Choroid plexus epithelial cell (primary cell): ENCODE results near the gene CDH4.

Source experiments
- DNase-seq: peaks from one replicate; pipeline ENCODE4 v3.0.0-alpha.2; 2010; ENCODE audit warnings: low read depth
- H3K4me3 ChIP-seq: 2 replicates; pipeline ENCODE4 v1.5.1; 2011; ENCODE audit warnings: low read depth, mild to moderate bottlenecking, control low read depth, low read length, moderate library complexity
- TF ChIP-seq, protein P1 (sequence below): conservative IDR thresholded peaks from 2 replicates; pipeline ENCODE4 v1.5.1; 2011; ENCODE audit warnings: low read depth, mild to moderate bottlenecking, control low read depth, inconsistent platforms, low read length, moderate library complexity

Gene CDH4

DNA sequence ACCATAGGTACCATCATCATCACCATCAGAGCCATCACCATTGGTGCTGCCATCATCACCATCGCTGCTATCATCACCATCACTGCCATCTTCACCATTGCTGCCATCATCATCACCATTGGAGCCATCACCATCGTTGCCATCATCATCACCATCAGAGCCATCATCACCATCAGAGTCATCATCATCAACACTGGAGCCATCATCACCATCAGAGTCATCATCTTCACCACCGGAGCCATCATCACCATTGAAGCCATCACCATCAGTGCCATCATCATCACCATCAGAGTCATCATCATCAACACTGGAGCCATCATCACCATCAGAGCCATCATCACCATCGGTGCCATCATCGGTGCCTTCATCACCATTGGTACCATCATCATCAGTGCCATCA lies 474.9 kb downstream of the CDH4 start:
- DNase-seq, result no peak

DNA sequence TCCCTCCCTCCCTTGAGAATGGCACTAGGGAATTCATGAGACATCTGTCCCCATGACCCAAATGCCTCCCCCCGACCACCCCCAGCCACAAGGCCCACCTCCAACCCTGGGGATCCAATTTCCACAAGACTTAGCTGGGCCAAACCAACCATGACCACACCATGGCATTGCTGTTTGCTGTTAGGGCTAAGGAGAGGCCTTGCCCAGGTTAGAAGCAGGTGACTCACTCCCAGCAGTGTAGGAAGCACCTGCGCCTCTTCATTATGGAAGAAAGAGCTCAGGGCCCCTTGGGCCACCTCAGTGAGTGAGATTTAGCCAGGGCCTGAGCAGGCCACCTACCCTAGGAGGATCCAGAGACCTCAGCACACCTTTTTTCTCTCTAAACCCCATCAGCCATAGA lies 475.7 kb downstream of the CDH4 start:
- no peak for DNase-seq
- no peak overlapping the region for H3K4me3 ChIP-seq
- TF ChIP-seq, protein P1, sequence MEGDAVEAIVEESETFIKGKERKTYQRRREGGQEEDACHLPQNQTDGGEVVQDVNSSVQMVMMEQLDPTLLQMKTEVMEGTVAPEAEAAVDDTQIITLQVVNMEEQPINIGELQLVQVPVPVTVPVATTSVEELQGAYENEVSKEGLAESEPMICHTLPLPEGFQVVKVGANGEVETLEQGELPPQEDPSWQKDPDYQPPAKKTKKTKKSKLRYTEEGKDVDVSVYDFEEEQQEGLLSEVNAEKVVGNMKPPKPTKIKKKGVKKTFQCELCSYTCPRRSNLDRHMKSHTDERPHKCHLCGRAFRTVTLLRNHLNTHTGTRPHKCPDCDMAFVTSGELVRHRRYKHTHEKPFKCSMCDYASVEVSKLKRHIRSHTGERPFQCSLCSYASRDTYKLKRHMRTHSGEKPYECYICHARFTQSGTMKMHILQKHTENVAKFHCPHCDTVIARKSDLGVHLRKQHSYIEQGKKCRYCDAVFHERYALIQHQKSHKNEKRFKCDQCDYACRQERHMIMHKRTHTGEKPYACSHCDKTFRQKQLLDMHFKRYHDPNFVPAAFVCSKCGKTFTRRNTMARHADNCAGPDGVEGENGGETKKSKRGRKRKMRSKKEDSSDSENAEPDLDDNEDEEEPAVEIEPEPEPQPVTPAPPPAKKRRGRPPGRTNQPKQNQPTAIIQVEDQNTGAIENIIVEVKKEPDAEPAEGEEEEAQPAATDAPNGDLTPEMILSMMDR, result no peak

More for the DNA sequence above, 474.9 kb downstream of the CDH4 start:
- H3K4me3 ChIP-seq, result no peak overlapping the region
- TF ChIP-seq, protein P1, result no peak

DNA sequence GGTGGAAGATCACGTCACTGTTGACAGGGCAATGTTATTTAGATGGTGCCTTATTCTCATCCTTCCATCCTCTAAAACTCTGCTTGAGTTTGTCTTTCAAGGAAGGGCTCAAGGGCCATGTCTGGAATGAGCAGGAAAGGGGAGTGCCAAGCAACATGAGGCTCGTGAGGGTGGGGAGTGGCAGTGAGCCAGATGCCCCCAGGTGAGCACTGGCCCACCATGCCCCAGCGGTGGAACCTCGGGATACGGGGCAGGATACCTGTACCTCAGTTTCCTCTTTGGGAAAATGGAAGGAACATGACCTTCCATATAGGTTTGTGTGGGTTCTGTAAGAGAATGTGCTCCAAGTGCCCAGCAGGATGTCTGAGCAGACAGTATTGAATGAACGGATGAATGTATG lies 476.3 kb downstream of the CDH4 start:
- DNase-seq, result no peak
- H3K4me3 ChIP-seq, result no peak overlapping the region
- TF ChIP-seq, protein P1, result no peak

DNA sequence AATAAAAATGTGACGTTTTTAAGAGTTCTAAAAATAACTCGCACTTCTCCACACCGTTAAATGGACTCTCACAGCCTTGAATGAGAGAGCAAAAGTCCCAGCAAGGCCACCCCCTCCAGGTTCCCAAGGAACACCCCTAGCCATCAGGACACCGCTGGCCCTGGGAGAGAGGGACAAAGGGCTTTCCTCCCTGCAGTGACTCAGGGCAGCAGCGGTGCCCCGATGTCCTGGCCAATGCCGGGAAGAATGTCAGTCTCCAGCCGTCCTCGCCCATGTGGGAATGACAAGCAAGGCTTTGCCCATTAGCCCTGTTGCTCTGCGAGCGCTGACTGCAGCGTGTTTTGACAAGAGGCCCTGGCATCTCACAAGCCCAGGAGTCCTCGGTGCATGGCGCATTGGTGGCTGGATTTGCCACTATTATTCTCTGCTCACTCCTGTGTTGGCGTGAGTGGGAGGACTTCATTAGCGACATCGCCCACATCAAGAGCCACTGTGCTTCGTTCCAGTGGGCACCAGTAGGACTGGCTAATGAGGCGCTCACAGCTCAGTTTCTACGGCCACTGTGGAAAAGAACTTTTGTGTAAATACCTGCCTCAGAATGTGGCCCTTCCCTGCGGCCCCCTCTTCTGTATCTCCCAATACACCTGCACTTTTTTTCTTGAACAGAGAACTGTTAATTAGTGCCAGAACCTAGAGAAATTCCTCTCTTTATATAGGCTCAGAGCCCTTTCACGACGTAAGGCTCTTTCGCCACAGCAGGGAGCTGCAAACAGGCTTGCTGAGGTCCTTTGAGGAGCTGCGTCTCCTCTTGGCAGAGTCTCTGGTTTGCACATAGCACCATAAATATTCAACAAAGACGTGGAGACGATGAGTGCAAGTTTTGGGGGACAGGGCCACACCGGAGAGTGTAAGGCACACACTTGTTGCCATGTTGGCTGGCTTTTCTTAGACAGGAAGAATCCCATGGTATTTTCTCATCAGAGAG lies 477.0 kb downstream of the CDH4 start:
- DNase-seq, result peak; percentile 23
- TF ChIP-seq, protein P1, result no peak
- no peak overlapping the region for H3K4me3 ChIP-seq

DNA sequence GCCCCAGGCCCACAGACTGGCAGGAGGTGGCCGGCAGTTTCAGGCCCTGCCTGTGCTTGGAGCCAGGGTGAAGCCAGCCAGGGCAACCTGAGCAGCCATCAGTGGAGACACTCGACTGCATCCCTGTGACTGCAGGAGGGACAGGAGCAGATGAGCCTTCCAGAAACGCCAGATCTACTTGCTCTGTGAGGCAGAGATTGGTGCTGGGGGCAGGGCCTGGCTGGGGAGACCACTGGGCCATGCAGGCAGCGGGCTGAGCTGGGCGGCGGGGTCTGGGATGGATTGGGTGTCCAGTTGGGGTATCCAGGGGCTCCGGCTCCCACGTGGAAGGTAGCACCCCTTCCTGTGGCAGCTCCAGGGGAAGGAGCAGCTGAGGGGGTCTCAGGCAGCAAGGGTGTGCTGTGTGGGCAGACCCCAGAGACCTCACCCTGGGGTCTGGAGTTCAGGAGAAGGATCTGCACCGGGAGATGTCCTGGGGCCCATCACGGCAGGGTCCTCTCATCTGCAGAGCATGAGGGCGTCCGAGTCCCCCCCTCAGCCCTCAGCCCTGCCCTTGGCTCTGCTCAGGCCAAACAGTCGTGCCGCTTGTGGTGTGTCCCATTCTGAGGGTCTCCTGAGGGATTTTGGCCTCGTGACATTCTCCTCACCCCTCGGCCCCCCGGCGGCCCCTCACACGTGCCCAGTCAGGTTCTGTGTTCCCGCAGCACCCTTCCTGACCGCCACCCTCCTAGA lies 478.7 kb downstream of the CDH4 start:
- TF ChIP-seq, protein P1, result no peak
- no peak overlapping the region for H3K4me3 ChIP-seq
- DNase-seq, result no peak

DNA sequence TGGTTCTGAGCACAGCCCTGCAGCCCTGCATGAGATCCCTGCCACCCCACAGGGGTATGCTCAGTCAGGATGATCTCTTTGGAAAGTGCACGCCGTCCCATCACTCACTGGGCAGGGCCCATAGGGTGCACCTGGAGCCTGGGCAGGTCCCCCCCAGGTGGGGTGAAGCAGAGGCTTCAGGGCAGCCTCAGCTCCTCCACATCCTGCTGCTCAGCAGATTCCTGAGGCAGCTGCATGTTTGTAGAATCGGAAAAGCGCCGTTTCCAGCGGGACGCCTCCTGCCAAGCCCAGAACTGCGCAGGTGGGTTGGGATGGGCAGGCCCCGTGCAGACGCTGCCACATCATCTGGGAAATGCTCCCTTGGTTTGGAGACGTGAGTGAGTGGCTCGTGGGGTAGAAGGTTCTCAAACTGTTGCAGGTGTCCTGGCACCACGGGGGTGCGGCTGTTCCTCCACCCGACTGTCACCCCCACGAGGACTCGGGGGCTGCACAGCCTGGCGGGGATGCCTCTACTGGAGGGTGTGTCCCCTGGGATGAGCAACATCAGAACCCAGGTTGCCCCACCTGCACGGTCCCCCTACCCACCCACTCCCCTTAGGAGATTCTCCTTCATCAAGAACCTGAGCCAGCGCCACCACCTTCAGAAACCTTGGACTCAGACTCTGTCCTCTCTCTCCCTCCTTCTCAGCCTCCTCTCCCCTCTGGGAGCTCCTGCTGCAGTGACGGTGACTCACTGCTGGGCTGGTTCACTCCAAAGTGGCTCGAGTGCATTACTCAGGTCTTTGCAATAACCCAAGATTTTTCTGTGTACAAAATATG lies 479.5 kb downstream of the CDH4 start:
- DNase-seq, result peak; percentile 43
- TF ChIP-seq, protein P1, result no peak
- no peak overlapping the region for H3K4me3 ChIP-seq
